NCI-H526 treated with DMSO at 0.1 percent for 48 hours (cell line): ENCODE measurements around the gene CDX1.

Experiments
- DNase-seq: peaks from one replicate; lab custom pipeline; 2025; lab: John Stamatoyannopoulos, UW

CDX1 gene

GRCh38 chr5:150166650-150167511, at the start of gene CDX1:
Gene CDX1 (plus strand): TSS chr5:150166778. CDS start chr5:150166877, 99 bp downstream.
- no peak for DNase-seq

- no peak for DNase-seq
These were observed 48.5 kb upstream of the CDX1 start for GRCh38 chr5:150117945-150118560.

GRCh38 chr5:150118561-150119229, 47.9 kb upstream of the CDX1 start:
- DNase-seq: no peak

GRCh38 chr5:150119421-150120061, 47.0 kb upstream of the CDX1 start:
- DNase-seq: no peak

GRCh38 chr5:150120062-150120441, 46.5 kb upstream of the CDX1 start:
- DNase-seq: no peak

GRCh38 chr5:150120617-150121447, 45.7 kb upstream of the CDX1 start:
- no peak for DNase-seq

- no peak for DNase-seq
These were observed 45.0 kb upstream of the CDX1 start for GRCh38 chr5:150121448-150122157.

GRCh38 chr5:150122158-150122510, 44.4 kb upstream of the CDX1 start:
- DNase-seq: no peak

- no peak for DNase-seq
These were observed 43.8 kb upstream of the CDX1 start for GRCh38 chr5:150122536-150123481.

- no peak for DNase-seq
These were observed 43.0 kb upstream of the CDX1 start for GRCh38 chr5:150123542-150123941.

- DNase-seq: no peak
These were observed 42.4 kb upstream of the CDX1 start for GRCh38 chr5:150124111-150124557.

GRCh38 chr5:150124596-150124995, 42.0 kb upstream of the CDX1 start:
- DNase-seq: no peak

- no peak for DNase-seq
These were observed 41.2 kb upstream of the CDX1 start for GRCh38 chr5:150125334-150125733.

- DNase-seq: no peak
These were observed 40.2 kb upstream of the CDX1 start for GRCh38 chr5:150126199-150126920.

- DNase-seq: no peak
These were observed 39.7 kb upstream of the CDX1 start for GRCh38 chr5:150126921-150127265.

GRCh38 chr5:150129454-150129812, 37.1 kb upstream of the CDX1 start:
- no peak for DNase-seq

GRCh38 chr5:150129813-150130492, 36.6 kb upstream of the CDX1 start:
- DNase-seq: peak; percentile 25

- DNase-seq: no peak
These were observed 36.1 kb upstream of the CDX1 start for GRCh38 chr5:150130493-150130922.

- DNase-seq: no peak
These were observed 35.1 kb upstream of the CDX1 start for GRCh38 chr5:150131461-150131860.
